Esophagus squamous epithelium (tissue), 5 donors: ENCODE data around the gene KIRREL2. TPM values are rescaled to one million over a fixed set of nuclear protein-coding genes. Genes with fewer than 3 reads are reported as not detected.

Experiments
- DNase-seq: peaks from one replicate; lab custom pipeline; 2025; lab: John Stamatoyannopoulos, UW
- H3K27ac ChIP-seq, 4 donors: fragments of 200-600 bp; sonication (generic); one replicate each; pipeline ENCODE4 v1.5.1; 2016 to 2019; ENCODE audit warnings: mild to moderate bottlenecking in 1 of 4
- H3K27me3 ChIP-seq, 4 donors: fragments of 200-600 bp; sonication (generic); 1 replicate in 3 of 4; 2 replicates in 1 of 4; pipeline versions ENCODE4 v1.5.1 to v1.6.0; 2017 to 2021; ENCODE audit warnings: antibody characterized with exemption in 1 of 4
- H3K36me3 ChIP-seq, 3 donors: fragments of 200-600 bp; sonication (generic); one replicate each; pipeline ENCODE4 v1.5.1; 2016 to 2019
- H3K4me1 ChIP-seq, 3 donors: fragments of 200-600 bp; sonication (generic); one replicate each; pipeline ENCODE4 v1.5.1; 2017 to 2019
- H3K4me3 ChIP-seq, 4 donors: fragments of 200-600 bp; sonication (generic); 1 replicate in 3 of 4; 2 replicates in 1 of 4; pipeline ENCODE4 v1.5.1; 2016 to 2019; ENCODE audit warnings: mild to moderate bottlenecking in 2 of 4, moderate library complexity in 1 of 4
- H3K9me3 ChIP-seq, 3 donors: fragments of 200-600 bp; sonication (generic); one replicate each; pipeline ENCODE4 v1.5.1; 2016 to 2019
- CTCF ChIP-seq, 6 experiments: fragments of 450-650 bp in 4 of 6; fragments of 200-600 bp in 2 of 6; sonication (generic) in 2 of 6; IDR thresholded peaks; one replicate each; pipeline ENCODE4 v1.5.1; 2016 to 2019; ENCODE audit warnings: antibody characterized with exemption in 6 of 6, mild to moderate bottlenecking in 4 of 6, moderate library complexity in 4 of 6
- POLR2A ChIP-seq, 4 donors: fragments of 450-650 bp; IDR thresholded peaks; one replicate each; pipeline ENCODE4 v1.6.1; 2017; ENCODE audit warnings: antibody characterized with exemption in 4 of 4, mild to moderate bottlenecking in 4 of 4, moderate library complexity in 3 of 4
- WGBS, 2 donors: methylation state at CpG; one replicate each; pipeline ENCODE4 v1.1.5; 2018; 5-methylcytosine and 5-hydroxymethylcytosine counted together
- intact Hi-C: fragments of 100-400 bp; cut with DNase I; formaldehyde crosslinking; loops from one replicate; pipeline ENCODE4 v1.15.0; 2022
- total RNA-seq, 4 donors: library from RNA; depleted of rRNA; stranded (reverse); fragments of >200 nt; gene quantifications; one replicate each; pipeline ENCODE4 v1.1.0, GENCODE V29; 2016
- donor health status: DM: yes; HTN: yes; CAD: no.

The KIRREL2 gene
- total RNA-seq, 4 donors from 2014 or later: 0.57 TPM; not detected in 3

- Histone ChIP-seq H3K36me3 (no peaks in the 10 kb centered on the region), H3K27me3 (peaks cover 9 to 95% (median 15%) of the 10 kb centered on the region in 4 donors), H3K4me1 (peaks cover 13 to 18% (median 14%) of the 10 kb centered on the region in 3 donors), H3K9me3 (no peaks in the 10 kb centered on the region), H3K4me3 (no peak overlapping the region), H3K27ac (no peak overlapping the region)
- 86% methylated on average over 6 of the region's 18 CpGs; no CpG with 5 or more reads in 1 of the 2 donors for WGBS, 2 donors
- TF ChIP-seq CTCF (IDR thresholded peaks at IDR 0.05) (no peak), POLR2A (IDR thresholded peaks at IDR 0.05) (no peak)
- DNase-seq: no peak
- intact Hi-C loops: no loop called here
These were observed 7.7 kb upstream of the KIRREL2 start for GRCh38 chr19:35848919-35849505.

- 51 to 72% methylated on average over 8 to 20 of the region's 32 CpGs for WGBS, 2 donors
- H3K27me3 ChIP-seq: peaks cover 2 to 95% (median 13%) of the 10 kb centered on the region in 4 donors
- no peak for DNase-seq
- no peaks in the 10 kb centered on the region for H3K36me3 ChIP-seq
- intact Hi-C loops: no loop called here
- TF ChIP-seq POLR2A (IDR thresholded peaks at IDR 0.05) (no peak), CTCF (IDR thresholded peaks at IDR 0.05) (no peak)
- no peaks in the 10 kb centered on the region for H3K9me3 ChIP-seq
- peaks cover 6 to 8% (median 6%) of the 10 kb centered on the region in 3 donors for H3K4me1 ChIP-seq
- H3K4me3 ChIP-seq: no peak overlapping the region
- no peak overlapping the region for H3K27ac ChIP-seq
These were observed 5.3 kb upstream of the KIRREL2 start for GRCh38 chr19:35851213-35852028.

GRCh38 chr19:35852029-35852780 is 4.5 kb upstream of the KIRREL2 start, which contains the start of gene NPHS1:
Gene NPHS1 (minus strand): TSS chr19:35852504. CDS start chr19:35851837, 667 bp downstream.
- H3K27ac ChIP-seq: no peak within 1 kb of the TSS
- 48 to 60% methylated on average over 9 of the region's 9 CpGs for WGBS, 2 donors
- H3K36me3 ChIP-seq: no peaks in the 10 kb centered on the region
- no peaks in the 10 kb centered on the region for H3K9me3 ChIP-seq
- H3K27me3 ChIP-seq: peaks cover 6 to 99% (median 18%) of the 10 kb centered on the region in 4 donors
- TF ChIP-seq POLR2A (IDR thresholded peaks at IDR 0.05): no peak
- DNase-seq: no peak
- H3K4me3 ChIP-seq: no peak within 1 kb of the TSS
- intact Hi-C loops: no loop called here
- H3K4me1 ChIP-seq: peaks cover 13 to 15% (median 13%) of the 10 kb centered on the region in 3 donors

- no peak overlapping the region for H3K27ac ChIP-seq
- H3K36me3 ChIP-seq: no peaks in the 10 kb centered on the region
- no peak for TF ChIP-seq POLR2A (IDR thresholded peaks at IDR 0.05)
- no peak for TF ChIP-seq CTCF (IDR thresholded peaks at IDR 0.05)
- DNase-seq: no peak
- intact Hi-C loops: no loop called here
- 62 to 64% methylated on average over 8 of the region's 8 CpGs for WGBS, 2 donors
- no peaks in the 10 kb centered on the region for H3K9me3 ChIP-seq
- H3K4me3 ChIP-seq: no peak overlapping the region
- peaks cover 14 to 16% (median 14%) of the 10 kb centered on the region in 3 donors for H3K4me1 ChIP-seq
- peaks cover 6 to 99% (median 15%) of the 10 kb centered on the region in 4 donors for H3K27me3 ChIP-seq
These were observed 3.5 kb upstream of the KIRREL2 start for GRCh38 chr19:35853038-35853756.

- 67 to 88% methylated on average over 2 to 3 of the region's 6 CpGs for WGBS, 2 donors
- DNase-seq: no peak
- H3K4me3 ChIP-seq: no peak overlapping the region
These were observed 1.6 kb downstream of the KIRREL2 start for GRCh38 chr19:35858311-35858710.

More at GRCh38 chr19:35858311-35858710, 1.6 kb downstream of the KIRREL2 start:
- no peak for TF ChIP-seq POLR2A (IDR thresholded peaks at IDR 0.05)
- TF ChIP-seq CTCF (IDR thresholded peaks at IDR 0.05): no peak
- no peak overlapping the region for H3K27ac ChIP-seq
- peaks cover 6 to 100% (median 21%) of the 10 kb centered on the region in 4 donors for H3K27me3 ChIP-seq
- intact Hi-C loops: no loop called here
- H3K36me3 ChIP-seq: no peaks in the 10 kb centered on the region
- peaks cover 14 to 23% (median 14%) of the 10 kb centered on the region in 3 donors for H3K4me1 ChIP-seq
- H3K9me3 ChIP-seq: no peaks in the 10 kb centered on the region
